Dedifferentiated amniotic fluid mesenchymal stem cell (primary cell): ENCODE results near the gene NHSL1.

Experiments used
- DNase-seq: peaks from one replicate; pipeline ENCODE4 v3.0.0-alpha.2; 2016; ENCODE audit errors: extremely low spot score

Gene NHSL1

GRCh38 chr6:138499303-138500018 is at the start of gene NHSL1:
NHSL1 (minus strand) TSS chr6:138499494; CDS start chr6:138499290, 204 bp downstream.
- DNase-seq = no peak

- DNase-seq = no peak
These were observed 47.5 kb upstream of the NHSL1 start for GRCh38 chr6:138546733-138547185.

DNA sequence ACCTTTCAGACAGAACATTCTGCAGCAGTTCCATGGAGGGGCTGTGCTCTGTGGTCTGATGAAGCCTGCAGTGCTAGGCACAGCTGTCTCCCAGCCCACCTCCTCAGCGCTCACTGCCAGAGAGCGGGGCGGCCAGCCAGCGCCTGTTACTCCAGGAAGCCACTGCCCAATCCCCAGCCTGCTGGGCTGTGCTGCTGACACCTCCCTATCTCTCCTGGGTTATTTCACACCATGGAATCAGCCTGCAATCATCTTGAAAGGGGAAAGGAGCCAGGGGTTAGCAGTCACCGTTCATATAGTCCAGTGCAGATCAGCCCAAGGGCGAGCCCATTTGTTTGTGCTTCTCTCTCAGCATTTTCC is 46.3 kb upstream of the NHSL1 start:
- DNase-seq = no peak

DNA sequence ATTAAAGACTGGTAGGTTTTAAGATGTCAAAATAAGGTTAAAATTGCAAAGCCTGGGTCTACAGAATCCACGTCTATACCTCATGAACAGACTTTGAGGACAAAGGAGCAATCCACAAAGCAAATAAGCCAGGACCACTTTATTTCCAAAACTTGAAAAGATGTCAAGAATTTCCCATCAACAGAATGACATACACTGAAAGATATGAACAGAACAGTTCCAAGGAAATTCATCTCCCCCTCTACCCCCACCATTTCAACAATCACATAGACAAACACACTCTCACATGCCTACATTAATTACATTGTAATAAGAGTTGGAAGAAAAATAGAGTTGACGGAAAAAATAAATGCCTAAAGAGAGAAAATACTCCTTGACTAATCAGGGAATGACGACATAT is 45.2 kb upstream of the NHSL1 start:
- no peak for DNase-seq

GRCh38 chr6:138543657-138544056 is 44.4 kb upstream of the NHSL1 start:
- no peak for DNase-seq

GRCh38 chr6:138541823-138542481 is 42.7 kb upstream of the NHSL1 start:
- no peak for DNase-seq

DNA sequence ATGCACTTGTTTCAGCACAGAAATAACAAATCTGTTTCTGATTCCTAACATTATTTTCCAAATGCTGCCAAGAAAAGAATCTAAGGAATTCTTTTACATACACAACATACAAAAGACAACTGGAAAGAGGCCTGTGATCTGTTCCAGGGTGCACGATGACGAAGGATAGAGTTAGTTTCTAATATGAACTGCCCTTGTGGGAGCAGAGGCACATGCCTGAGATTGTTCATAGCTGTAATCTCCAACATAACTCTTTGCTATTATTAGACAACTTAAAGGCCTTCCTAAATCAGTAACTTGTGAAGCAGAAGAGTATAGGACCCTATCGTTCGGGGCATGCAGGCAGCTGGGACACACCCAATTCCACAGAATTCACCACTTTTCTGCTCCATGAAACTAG is 41.2 kb upstream of the NHSL1 start:
- DNase-seq = peak; percentile 91

- DNase-seq = no peak
These were observed 40.6 kb upstream of the NHSL1 start for GRCh38 chr6:138539876-138540275.

DNA sequence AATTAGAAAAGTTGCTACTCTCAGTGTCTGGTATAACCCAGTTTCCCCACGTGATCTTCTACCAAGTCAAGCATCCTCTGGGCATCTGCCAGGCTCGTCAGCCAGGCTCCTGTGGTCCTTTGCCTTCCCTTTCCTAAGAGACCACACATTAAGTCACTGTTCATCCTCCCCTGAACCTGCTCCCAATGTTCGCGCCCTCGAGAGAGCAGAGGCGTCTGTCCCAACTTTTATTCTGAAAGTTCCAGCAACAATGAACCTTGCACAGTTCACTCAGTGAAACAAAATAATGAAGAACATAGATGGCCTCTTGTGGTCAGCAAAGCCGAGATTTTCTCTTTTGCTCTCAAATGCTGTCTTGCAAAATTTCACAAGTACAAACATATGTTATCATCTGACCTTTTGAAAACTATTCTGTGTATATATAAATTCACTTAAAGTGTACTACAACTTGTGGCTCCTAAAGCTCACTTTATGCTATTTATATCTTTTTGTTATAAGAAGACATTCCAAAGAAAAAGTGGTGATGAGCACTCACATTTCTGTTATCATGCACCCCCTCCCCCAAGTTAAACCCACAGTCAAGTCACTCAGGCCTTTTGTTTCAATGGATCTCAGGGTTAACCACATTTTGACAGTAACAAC is 39.2 kb upstream of the NHSL1 start:
- no peak for DNase-seq

DNA sequence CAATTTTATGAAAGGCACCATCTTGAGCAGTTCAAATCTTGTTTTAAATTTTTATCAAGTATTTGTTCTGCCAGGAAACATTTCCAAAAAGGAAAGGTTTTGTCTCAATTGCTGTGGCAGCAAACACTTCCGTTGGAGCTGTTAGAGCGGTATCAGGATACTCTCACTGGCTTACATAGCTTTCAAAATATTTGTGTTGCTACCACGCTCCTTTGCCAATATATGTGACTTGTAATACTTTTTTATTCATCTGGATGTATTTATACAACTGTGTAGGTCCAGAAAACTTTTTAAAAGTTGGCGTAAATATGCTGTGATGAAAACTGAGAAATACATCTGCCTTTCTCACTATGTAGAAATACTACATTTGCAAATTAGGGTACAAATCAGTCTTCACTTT is 37.8 kb upstream of the NHSL1 start:
- no peak for DNase-seq

- DNase-seq = no peak
These were observed 36.6 kb upstream of the NHSL1 start for GRCh38 chr6:138535728-138536455.

GRCh38 chr6:138533667-138534066 is 34.4 kb upstream of the NHSL1 start:
- DNase-seq = no peak

DNA sequence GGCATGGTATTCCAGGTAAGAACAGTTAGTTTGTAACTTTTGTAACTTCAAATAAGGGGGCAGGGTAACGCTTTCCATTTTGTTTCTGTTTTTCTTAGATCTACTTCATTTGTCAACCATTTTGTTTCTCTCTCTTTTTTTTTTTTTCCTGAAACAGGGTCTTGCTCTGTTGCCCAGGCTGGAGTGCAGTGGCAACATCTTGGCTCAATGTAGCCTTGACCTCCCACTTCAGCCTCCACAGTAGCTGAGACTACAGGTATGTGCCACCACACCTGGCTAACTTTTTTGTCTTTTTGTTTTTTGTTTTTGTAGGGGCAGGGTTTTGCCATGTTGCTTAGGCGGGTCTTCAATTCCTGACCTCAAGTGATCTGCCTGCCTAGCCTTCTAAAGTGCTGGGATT is 32.1 kb upstream of the NHSL1 start:
- DNase-seq = no peak

GRCh38 chr6:138529478-138529877 is 30.2 kb upstream of the NHSL1 start:
- no peak for DNase-seq

- DNase-seq = no peak
These were observed 29.7 kb upstream of the NHSL1 start for GRCh38 chr6:138528956-138529355.

DNA sequence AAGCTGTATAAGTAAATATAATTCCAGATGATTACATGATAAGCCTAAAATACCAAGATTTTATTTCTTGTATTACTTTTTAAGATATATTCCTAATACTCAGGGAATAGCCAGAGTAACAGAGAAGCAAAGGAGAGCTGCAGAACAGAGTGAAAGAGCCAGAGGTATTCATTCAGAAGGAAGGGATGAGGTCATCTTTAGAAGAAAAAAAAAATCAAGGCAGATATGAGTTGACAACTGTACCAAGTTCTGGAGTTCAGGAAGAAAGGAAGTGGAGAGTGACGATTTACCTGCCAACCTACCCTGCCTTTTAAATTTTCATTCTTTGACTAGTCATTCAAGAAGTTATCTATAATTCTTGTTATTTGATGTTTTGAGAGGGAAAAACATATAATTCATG is 28.8 kb upstream of the NHSL1 start:
- DNase-seq = no peak

DNA sequence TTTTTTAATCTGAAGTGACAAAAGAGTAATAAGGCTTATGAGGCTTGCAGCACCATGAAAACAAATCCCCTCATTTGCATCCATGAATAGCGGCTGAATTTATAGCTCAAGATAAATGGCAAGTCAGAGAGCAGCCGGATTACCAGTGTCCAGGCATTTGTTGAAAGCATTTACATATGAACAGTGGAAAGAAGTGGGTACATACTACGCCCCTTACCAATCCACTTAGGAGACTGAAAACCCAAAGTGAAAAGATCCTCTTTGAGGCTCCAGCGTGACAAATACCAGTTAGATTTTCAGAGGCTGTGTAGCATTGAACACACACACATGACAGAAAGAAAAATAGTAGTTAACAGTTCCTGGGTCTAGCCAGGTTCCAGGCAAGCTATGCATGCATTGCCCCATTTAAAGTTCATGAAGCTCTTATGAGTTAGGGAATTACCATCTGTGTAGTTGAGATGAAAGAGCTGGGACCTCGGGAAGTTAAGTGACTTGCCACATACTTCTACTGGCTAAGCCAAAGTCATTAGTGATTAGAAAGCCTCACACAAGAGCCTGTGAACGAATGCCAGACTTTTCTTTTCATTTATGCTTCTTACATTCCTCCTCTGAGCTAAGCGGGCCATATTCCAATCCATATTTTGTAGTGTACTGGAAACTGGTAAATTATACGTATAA is 28.3 kb upstream of the NHSL1 start:
- no peak for DNase-seq

- no peak for DNase-seq
These were observed 27.5 kb upstream of the NHSL1 start for GRCh38 chr6:138526822-138527235.

DNA sequence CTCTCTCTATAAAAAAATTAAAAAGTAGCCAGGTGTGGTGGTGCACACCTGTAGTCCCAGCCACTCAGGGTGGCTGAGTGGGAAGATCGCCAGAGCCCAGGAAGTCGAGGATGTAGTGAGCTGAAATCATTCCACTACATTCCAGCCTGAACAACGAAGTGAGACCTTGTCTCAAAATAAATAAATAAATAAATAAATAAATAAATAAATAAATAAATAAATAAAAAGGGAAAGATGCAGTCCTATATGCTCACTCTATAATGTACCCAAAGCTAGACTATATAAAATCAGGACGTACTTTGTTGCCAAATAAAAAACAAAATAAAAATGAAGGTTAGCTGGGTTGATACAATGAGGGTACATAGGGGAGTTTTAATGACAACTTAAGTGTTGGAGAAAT is 26.1 kb upstream of the NHSL1 start:
- DNase-seq = no peak

DNA sequence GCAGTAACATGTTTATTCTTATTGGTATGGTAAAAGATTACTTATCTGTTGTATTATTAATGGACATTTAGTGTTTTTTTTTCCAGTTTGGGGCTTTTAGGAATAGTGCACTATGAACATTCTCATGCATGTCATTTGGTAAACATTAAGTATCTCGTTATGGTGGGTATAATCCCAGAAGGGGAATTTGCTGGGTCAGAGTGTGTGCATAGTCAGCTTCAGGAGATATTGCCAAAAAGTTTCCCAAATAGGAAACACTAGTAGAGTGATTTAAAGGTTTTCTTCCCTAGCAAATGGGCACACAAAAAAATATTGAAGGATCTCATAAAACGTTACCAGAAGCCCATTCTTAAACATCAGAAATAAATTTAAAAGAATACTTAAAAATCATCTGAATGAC is 25.2 kb upstream of the NHSL1 start:
- no peak for DNase-seq

- DNase-seq = no peak
These were observed 24.3 kb upstream of the NHSL1 start for GRCh38 chr6:138523347-138524210.
